HG02610 (cell line): ENCODE measurements around the gene POLH.
"Not testable (repeated sequence)": the region's sequence is repeated elsewhere in the genome, so short reads cannot be mapped to it uniquely, and the experiment has no call there.

Experiments
- ATAC-seq: cut with Tn5 transposase; IDR thresholded peaks from one replicate; pipeline ENCODE4 v1.9.1; 2021; ENCODE audit warnings: mild to moderate bottlenecking, moderate library complexity; ENCODE audit not compliant: unreplicated experiment

Gene POLH

DNA sequence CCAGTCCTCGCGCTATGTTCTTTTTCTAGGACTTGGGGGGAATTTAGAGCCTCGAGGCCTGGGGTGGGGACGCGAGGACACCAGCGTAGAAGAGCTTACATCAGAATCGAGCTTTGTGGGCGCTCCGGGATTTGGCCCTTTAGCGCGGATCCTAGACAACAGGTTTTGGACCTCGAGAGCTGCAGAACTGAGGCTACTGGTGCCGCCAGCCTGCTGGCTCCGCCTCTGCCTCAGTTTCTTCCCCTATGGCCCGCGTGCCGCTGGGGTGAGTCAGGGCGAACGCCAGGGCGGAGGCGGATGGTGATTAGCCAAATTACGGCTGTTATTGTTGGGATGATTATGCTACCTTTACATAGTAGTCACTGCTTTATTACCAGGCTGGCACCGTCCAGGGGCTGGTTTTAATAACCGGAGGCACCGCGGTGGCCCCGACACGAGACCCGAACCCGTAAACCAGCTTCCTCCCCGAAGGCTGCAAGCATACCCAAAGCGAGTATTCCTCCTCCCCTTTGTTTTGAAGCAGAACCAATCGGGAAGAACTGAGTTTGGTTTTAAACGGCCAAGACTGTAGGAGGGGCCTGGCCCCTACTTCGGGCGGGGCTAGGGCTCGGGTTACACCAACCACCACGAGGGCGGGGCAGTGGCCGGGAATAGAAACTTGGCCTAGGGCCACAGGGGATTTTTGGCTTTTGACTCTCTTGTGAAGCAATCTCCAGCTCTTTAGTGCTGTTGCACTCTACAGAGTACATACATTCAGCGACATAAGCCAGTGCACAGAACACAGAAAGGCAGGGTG, 53.7 kb downstream of the POLH start:
- ATAC-seq, result peak; percentile 76

GRCh38 chr6:43630980-43631619, 55.1 kb downstream of the POLH start:
- ATAC-seq, result no peak

- not testable (repeated sequence) for ATAC-seq
These were observed 57.0 kb downstream of the POLH start for GRCh38 chr6:43633002-43633401.

DNA sequence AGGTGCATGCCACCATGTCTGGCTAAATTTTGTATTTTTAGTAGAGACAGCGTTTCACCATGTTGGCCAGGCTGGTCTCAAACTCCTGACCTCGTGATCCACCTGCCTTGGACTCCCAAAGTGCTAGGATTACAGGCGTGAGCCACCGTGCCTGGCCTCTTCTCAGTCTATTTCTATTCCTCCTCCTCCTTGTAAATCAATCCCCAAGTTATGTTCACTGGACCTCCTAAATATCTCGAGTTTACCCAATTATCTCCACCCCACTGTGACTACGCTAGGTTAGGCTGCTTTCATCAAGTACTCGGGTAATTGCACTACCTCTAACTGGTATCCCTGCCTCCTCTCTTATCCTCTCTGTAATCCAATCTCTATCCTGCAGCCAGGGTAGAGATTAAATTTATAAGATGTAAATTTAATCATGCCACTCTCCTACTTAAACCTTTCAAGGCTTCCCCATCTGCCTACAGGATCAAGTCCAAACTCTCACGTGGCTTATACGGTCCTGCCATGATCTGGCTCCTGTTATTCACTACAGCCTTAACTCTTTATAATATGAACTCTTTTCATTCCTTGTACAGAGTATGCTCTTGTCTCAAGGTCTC, 58.8 kb downstream of the POLH start:
- no peak for ATAC-seq

GRCh38 chr6:43635387-43636307, 59.7 kb downstream of the POLH start, which contains the start of gene MAD2L1BP:
Gene MAD2L1BP (plus strand): TSS chr6:43635840. CDS start chr6:43635876, 36 bp downstream.
- peak; percentile 84 for ATAC-seq

- ATAC-seq, result no peak
These were observed 60.3 kb downstream of the POLH start for GRCh38 chr6:43636308-43636659.

DNA sequence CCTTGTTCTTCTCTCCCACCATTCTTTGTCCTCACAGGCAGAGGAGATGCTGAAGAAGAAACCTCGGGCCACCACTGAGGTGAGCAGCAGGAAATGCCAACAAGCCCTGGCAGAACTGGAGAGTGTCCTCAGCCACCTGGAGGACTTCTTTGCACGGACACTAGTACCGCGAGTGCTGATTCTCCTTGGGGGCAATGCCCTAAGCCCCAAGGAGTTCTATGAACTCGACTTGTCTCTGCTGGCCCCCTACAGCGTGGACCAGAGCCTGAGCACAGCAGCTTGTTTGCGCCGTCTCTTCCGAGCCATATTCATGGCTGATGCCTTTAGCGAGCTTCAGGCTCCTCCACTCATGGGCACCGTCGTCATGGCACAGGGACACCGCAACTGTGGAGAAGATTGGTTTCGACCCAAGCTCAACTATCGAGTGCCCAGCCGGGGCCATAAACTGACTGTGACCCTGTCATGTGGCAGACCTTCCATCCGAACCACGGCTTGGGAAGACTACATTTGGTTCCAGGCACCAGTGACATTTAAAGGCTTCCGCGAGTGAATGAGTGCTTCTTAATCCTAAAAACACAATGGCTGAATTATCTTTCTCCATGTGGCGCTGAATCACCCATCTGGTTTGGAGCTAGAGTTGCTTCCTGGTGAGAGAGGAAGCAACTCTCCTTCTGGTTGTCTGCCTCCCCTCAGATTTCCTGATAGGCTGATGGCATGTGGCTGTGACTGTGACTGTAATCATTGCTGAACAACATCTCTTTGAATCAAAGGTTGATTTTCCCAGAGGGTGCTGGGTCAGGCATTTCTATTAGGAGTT, 64.2 kb downstream of the POLH start:
- ATAC-seq, result no peak

- ATAC-seq, result peak; percentile 70
These were observed 69.1 kb downstream of the POLH start, which contains the start of gene RSPH9 for GRCh38 chr6:43644940-43645612. Gene RSPH9 (plus strand): TSS chr6:43645036. CDS start chr6:43645099, 63 bp downstream.

DNA sequence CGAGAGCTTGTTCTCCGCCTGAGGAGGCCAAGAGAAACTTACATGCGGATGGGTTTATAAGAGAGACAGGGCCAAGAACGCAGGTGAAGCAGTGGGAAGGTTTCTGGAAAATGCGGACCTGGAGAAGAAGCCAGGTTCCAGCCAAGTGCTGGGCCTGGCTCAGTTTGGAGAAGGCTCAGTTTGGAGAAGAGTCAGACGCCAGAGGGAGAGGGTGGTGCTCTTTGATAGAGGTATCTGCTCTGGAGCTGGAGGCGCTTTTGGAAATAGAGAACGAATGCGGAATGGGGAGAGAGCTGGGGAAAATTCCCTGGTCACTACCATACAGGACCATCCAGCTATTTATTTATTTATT, 69.6 kb downstream of the POLH start:
- peak; percentile 8 for ATAC-seq

DNA sequence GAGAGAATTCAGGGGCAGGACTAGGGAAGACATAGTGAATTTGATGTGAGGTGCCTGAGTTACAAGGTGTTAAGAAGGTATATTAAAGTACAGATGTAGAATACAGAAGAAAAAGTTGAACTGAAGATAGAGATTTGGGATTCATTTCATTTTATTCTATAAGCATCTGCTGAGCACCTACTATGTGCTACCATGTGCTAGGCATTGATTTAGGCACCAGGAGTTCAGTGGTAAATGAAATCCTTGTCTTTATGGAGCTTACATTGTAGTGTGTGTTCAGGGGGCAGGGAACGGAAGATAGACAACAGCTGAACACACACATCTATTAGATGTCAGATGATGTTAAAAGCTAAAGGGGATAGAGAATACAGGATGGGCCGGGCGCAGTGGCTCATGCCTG, 71.6 kb downstream of the POLH start:
- no peak for ATAC-seq

GRCh38 chr6:43648248-43648647, 72.3 kb downstream of the POLH start:
- ATAC-seq, result no peak

- not testable (repeated sequence) for ATAC-seq
These were observed 76.8 kb downstream of the POLH start for GRCh38 chr6:43652822-43653221.

DNA sequence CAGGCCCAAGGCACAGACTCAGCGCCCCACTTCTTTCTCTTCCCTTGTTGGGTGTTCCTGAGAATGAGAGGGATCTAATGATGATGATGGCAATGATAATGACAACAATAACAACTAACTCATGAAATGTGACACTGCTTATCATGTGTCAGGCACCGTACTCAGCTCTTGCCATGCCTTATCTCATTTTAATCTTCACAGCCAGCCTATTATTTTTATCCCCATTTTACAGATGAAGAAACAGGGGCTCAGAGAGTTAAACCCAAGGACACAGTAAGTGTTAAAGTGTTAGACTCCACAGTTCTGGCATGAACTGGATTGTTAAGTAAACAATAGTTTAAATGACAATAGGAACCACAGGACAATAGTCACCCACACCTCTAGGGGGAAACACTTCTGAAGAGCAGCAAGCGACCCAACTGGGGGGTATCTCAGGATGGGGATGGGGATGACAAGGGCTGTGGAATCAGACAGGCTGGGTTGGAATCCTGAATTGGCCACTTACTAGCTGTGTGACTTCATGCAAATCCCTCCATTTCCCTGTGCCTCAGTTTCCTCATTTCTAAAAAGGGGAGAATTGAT, 81.3 kb downstream of the POLH start:
- ATAC-seq, result no peak

DNA sequence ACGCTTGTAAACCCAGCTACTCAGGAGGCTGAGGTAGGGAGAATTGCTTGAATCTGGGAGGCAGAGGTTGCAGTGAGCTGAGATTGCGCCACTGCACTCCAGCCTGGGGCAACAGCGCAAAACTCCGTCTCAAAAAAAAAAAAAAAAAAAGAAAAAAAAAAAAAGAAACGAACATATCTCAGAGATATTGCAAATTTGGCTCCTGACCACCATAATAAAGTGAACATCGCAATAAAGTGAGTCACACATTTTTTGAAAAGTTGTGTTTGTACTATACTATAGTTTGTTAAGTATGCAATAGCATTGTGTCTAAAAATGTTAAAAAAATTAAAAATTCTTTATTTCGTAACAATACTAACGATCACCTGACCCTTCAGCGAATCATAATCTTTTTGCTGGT, 82.2 kb downstream of the POLH start:
- no peak for ATAC-seq

GRCh38 chr6:43662948-43663347, 87.0 kb downstream of the POLH start:
- not testable (repeated sequence) for ATAC-seq
